Measurements from ENCODE around the gene TOMM6. TPM values are rescaled to one million over a fixed set of nuclear protein-coding genes. Genes with fewer than 3 reads are reported as not detected.

The TOMM6 gene
- polyA plus RNA-seq, 1 donor from 2014 or later: 184 TPM

GRCh38 chr6:41743406-41744235, 43.9 kb upstream of the TOMM6 start:
- Histone ChIP-seq H3K4me3 (ENCODE audit: low read length) (no peak overlapping the region), H3K27ac (ENCODE audit: low read length) (no peak overlapping the region), H4K20me1 (ENCODE audit: insufficient read depth) (no peaks in the 10 kb centered on the region), H3F3A (ENCODE audit: insufficient read depth, low read length, poor library complexity, severe bottlenecking) (no peaks in the 10 kb centered on the region), H3K9me2 (ENCODE audit: insufficient read depth, low read length) (no peaks in the 10 kb centered on the region), H3K9ac (ENCODE audit: low read length) (no peak overlapping the region), H3K79me2 (replicated peaks; ENCODE audit: insufficient read depth, low read length) (no peaks in the 10 kb centered on the region), H3K27me3 (ENCODE audit: insufficient read depth, low read depth, low read length) (no peaks in the 10 kb centered on the region), H2AFZ (ENCODE audit: low read depth, low read length) (no peak overlapping the region), H3K36me3 (ENCODE audit: insufficient read depth, low read length) (no peaks in the 10 kb centered on the region), H3K9me3 (ENCODE audit: low read length) (no peaks in the 10 kb centered on the region), H3K4me2 (ENCODE audit: low read length) (no peak overlapping the region)
- no peak for TF ChIP-seq CTCF (IDR thresholded peaks at IDR 0.05; ENCODE audit: poor library complexity, severe bottlenecking)
- no peak for TF ChIP-seq MXI1 (conservative IDR thresholded peaks at IDR 0.05; ENCODE audit: poor library complexity, severe bottlenecking)
- no peak for TF ChIP-seq POLR2AphosphoS5 (IDR thresholded peaks at IDR 0.05)
- TF ChIP-seq TAF1 (IDR thresholded peaks at IDR 0.05; ENCODE audit: low read depth): no peak
- no peak for TF ChIP-seq EZH2 (IDR thresholded peaks at IDR 0.05; ENCODE audit: borderline replicate concordance, insufficient read depth, low read length, poor library complexity, severe bottlenecking)
- no peak for TF ChIP-seq REST (IDR thresholded peaks at IDR 0.05; ENCODE audit: borderline replicate concordance)
- TF ChIP-seq EP300 (conservative IDR thresholded peaks at IDR 0.05; ENCODE audit: poor library complexity, severe bottlenecking): no peak
- TF ChIP-seq SMC3 (conservative IDR thresholded peaks at IDR 0.05; ENCODE audit: poor library complexity): no peak
- no peak for TF ChIP-seq RAD21 (conservative IDR thresholded peaks at IDR 0.05)

DNA sequence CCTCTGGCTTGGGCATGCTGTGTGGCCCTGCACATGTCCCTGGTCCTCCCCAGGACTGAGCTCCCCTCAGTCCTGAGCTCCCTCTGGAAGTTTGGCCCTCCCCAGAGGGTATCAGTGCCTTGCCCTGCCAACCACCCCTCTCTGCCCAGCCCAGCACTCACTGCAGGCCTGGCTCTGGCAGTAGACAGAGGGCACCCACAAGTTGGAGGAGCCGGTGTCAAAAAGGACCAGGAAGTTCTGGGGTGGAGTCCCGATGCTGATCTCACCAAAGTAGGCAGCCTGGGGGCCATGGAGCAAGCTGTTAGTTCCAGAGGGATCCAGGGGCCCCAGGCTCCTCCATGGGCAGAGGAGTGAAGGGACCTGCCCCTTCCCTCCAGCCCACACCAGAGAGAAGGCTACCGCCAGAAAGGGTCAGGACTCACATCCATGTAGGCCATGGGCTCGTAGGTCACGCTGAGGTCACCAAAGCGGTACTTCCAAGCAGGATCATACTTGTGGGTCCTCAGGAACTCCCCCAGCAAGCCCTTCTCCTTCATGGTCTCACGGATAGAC, 43.2 kb upstream of the TOMM6 start:
- no peaks in the 10 kb centered on the region for H3K27me3 ChIP-seq (ENCODE audit: insufficient read depth, low read depth, low read length)
- no peak overlapping the region for H3K4me3 ChIP-seq (ENCODE audit: low read length)
- no peaks in the 10 kb centered on the region for H3K79me2 ChIP-seq (replicated peaks; ENCODE audit: insufficient read depth, low read length)
- no peak overlapping the region for H3K4me2 ChIP-seq (ENCODE audit: low read length)
- no peaks in the 10 kb centered on the region for H4K20me1 ChIP-seq (ENCODE audit: insufficient read depth)
- H2AFZ ChIP-seq (ENCODE audit: low read depth, low read length): no peak overlapping the region
- H3F3A ChIP-seq (ENCODE audit: insufficient read depth, low read length, poor library complexity, severe bottlenecking): no peaks in the 10 kb centered on the region
- H3K9me3 ChIP-seq (ENCODE audit: low read length): no peaks in the 10 kb centered on the region
- no peak overlapping the region for H3K27ac ChIP-seq (ENCODE audit: low read length)
- TF ChIP-seq EZH2 (IDR thresholded peaks at IDR 0.05; ENCODE audit: borderline replicate concordance, insufficient read depth, low read length, poor library complexity, severe bottlenecking): no peak
- TF ChIP-seq MXI1 (conservative IDR thresholded peaks at IDR 0.05; ENCODE audit: poor library complexity, severe bottlenecking): no peak
- no peak for TF ChIP-seq POLR2AphosphoS5 (IDR thresholded peaks at IDR 0.05)
- no peak for TF ChIP-seq REST (IDR thresholded peaks at IDR 0.05; ENCODE audit: borderline replicate concordance)
- no peak for TF ChIP-seq EP300 (conservative IDR thresholded peaks at IDR 0.05; ENCODE audit: poor library complexity, severe bottlenecking)
- TF ChIP-seq TAF1 (IDR thresholded peaks at IDR 0.05; ENCODE audit: low read depth): no peak
- no peak for TF ChIP-seq CTCF (IDR thresholded peaks at IDR 0.05; ENCODE audit: poor library complexity, severe bottlenecking)
- no peak for TF ChIP-seq RAD21 (conservative IDR thresholded peaks at IDR 0.05)
- no peak for TF ChIP-seq SMC3 (conservative IDR thresholded peaks at IDR 0.05; ENCODE audit: poor library complexity)
- no peak overlapping the region for H3K9ac ChIP-seq (ENCODE audit: low read length)
- H3K36me3 ChIP-seq (ENCODE audit: insufficient read depth, low read length): no peaks in the 10 kb centered on the region
- no peaks in the 10 kb centered on the region for H3K9me2 ChIP-seq (ENCODE audit: insufficient read depth, low read length)
